Aorta (tissue), 5 donors: ENCODE data around the gene CCDC102B. TPM values are rescaled to one million over a fixed set of nuclear protein-coding genes. Genes with fewer than 3 reads are reported as not detected.

Experiments
- ATAC-seq: fragments of 200-7000 bp; cut with Tn5 transposase; one replicate; pipeline ENCODE4 v1.9.1; 2022; ENCODE audit warnings: moderate library complexity; ENCODE audit not compliant: low FRiP score
- DNase-seq, 2 donors: peaks; one replicate each; pipeline ENCODE4 v3.0.0-alpha.2; 2020
- H3K27ac ChIP-seq, 2 donors: one replicate each; pipeline ENCODE4 v1.5.1; 2013; ENCODE audit warnings: low read length in 2 of 2, mild to moderate bottlenecking in 2 of 2, moderate library complexity in 2 of 2, control low read depth in 1 of 2, inconsistent platforms in 1 of 2, low read depth in 1 of 2
- H3K27me3 ChIP-seq, 2 donors: one replicate each; pipeline ENCODE4 v1.6.1; 2013; ENCODE audit warnings: control low read depth in 1 of 2, low read length in 1 of 2, mild to moderate bottlenecking in 1 of 2, moderate library complexity in 1 of 2; ENCODE audit not compliant: insufficient read depth in 2 of 2, control insufficient read depth in 1 of 2
- H3K36me3 ChIP-seq, 2 donors: one replicate each; pipeline ENCODE4 v1.6.1; 2013; ENCODE audit warnings: control low read depth in 1 of 2, low read length in 1 of 2, mild to moderate bottlenecking in 1 of 2; ENCODE audit not compliant: insufficient read depth in 2 of 2, control insufficient read depth in 1 of 2
- H3K4me1 ChIP-seq, 2 donors: one replicate each; pipeline ENCODE4 v1.6.1; 2013; ENCODE audit warnings: low read length in 2 of 2, control low read depth in 1 of 2, mild to moderate bottlenecking in 1 of 2, moderate library complexity in 1 of 2; ENCODE audit not compliant: insufficient read depth in 2 of 2, control insufficient read depth in 1 of 2
- H3K4me3 ChIP-seq, 2 donors: one replicate each; pipeline ENCODE4 v1.5.1; 2013; ENCODE audit warnings: low read length in 2 of 2, control low read depth in 1 of 2, mild to moderate bottlenecking in 1 of 2
- H3K9me3 ChIP-seq: one replicate; pipeline ENCODE4 v1.6.1; 2013; ENCODE audit warnings: mild to moderate bottlenecking, low read length; ENCODE audit not compliant: control insufficient read depth
- WGBS, 2 donors: extraction: QIAGEN DNeasy Blood & Tissue Kit; methylation state at CpG; one replicate each; pipeline ENCODE4 v1.1.7; 2013; 5-methylcytosine and 5-hydroxymethylcytosine counted together
- intact Hi-C, 2 donors: fragments of 100-400 bp; cut with DNase I; formaldehyde crosslinking; loops; one replicate each; pipeline versions ENCODE4 v1.14.2 to v1.15.0; 2022
- polyA plus RNA-seq, 2 donors: library from polyadenylated mRNA; stranded (reverse); fragments of 200-250 nt; gene quantifications; one replicate each; pipeline ENCODE4 v1.2.3, GENCODE V29; 2013
- total RNA-seq, 2 donors: library from RNA; stranded (reverse); fragmentation: NEBNext Ultra II Directional; extraction: Animal tissue kit (Norgen Biotek cat#: 25700); gene quantifications; one replicate each; pipeline ENCODE4 v1.2.1, GENCODE V29; 2021
- donor health status: healthy with polysubstance abuse.
- donor health status: Bipolar disorder and iron deficiency.
- donor health status: DM: no; HTN: no; CAD: no.
- donor health status: DM: no; HTN: no; CAD: no.
- donor health status: DM: yes; HTN: yes; CAD: no.

Gene CCDC102B
- total and polyA plus RNA-seq, 4 donors: 7.6 to 30.1 (median 12.2) TPM

DNA sequence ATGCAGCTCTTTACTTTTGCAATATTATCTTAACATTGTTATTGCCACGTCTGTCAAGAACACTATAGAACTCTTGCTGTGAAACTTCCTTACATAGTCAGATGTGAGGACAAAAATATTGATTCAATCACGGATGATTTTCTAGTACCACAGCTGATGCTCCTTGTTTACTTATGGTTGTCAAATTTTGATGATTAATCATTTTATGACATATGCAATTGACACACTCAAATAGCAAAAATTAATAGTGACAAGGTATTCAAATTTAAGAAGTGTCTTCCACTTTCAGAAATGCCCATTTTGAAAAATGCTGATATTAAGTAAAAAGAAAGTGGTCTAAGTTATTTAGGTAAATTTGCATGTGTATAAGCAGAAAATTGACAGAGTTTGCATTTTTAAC lies 284.0 kb downstream of the CCDC102B start:
- H3K27ac ChIP-seq: no peak overlapping the region
- DNase-seq (no peak), ATAC-seq (no peak)
- intact Hi-C loops: no loop called here
- H3K9me3 ChIP-seq: no peaks in the 10 kb centered on the region
- no peaks in the 10 kb centered on the region for H3K27me3 ChIP-seq
- 48% methylated on average over 2 of the region's 2 CpGs for WGBS, 2 donors
- H3K36me3 ChIP-seq: no peaks in the 10 kb centered on the region
- H3K4me1 ChIP-seq: no peaks in the 10 kb centered on the region
- H3K4me3 ChIP-seq: no peak overlapping the region

GRCh38 chr18:69082499-69082898 lies 284.6 kb downstream of the CCDC102B start:
- H3K4me1 ChIP-seq: no peaks in the 10 kb centered on the region
- intact Hi-C loops: no loop called here
- no peak for ATAC-seq

DNA sequence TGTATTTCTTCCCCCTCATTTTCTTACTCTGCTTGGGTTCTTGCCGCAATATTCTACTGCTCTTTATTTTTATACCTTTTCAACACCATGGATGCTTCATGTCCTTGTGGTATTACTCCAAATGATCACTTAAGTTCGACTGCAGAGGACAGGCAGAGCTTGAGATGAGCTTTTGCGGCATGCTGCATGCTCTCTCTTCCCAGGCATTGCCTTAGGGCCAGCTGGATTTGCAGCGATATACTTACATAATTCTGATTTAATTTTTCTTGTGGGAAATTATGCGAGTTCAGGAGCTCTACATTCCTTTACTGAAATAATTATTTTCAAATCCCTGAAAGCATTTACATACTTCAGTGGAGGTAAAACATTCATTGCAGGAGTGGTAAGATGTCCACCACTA lies 288.1 kb downstream of the CCDC102B start:
- H3K36me3 ChIP-seq: no peaks in the 10 kb centered on the region
- intact Hi-C loops: no loop called here
- no peaks in the 10 kb centered on the region for H3K4me1 ChIP-seq
- H3K27ac ChIP-seq: no peak overlapping the region
- no peak for DNase-seq
- no peak for ATAC-seq
- 81 to 83% methylated on average over 5 of the region's 5 CpGs for WGBS, 2 donors
- H3K9me3 ChIP-seq: no peaks in the 10 kb centered on the region
- H3K4me3 ChIP-seq: no peak overlapping the region
- H3K27me3 ChIP-seq: no peaks in the 10 kb centered on the region

More at GRCh38 chr18:69082499-69082898, 284.6 kb downstream of the CCDC102B start:
- Histone ChIP-seq H3K27ac (no peak overlapping the region), H3K4me3 (no peak overlapping the region), H3K36me3 (no peaks in the 10 kb centered on the region), H3K9me3 (no peaks in the 10 kb centered on the region), H3K27me3 (no peaks in the 10 kb centered on the region)
- 79 to 80% methylated on average over 1 of the region's 1 CpG for WGBS, 2 donors
- no peak for DNase-seq

GRCh38 chr18:69088973-69089372 lies 291.1 kb downstream of the CCDC102B start:
- Histone ChIP-seq H3K27me3 (no peaks in the 10 kb centered on the region), H3K4me3 (no peak overlapping the region), H3K4me1 (no peaks in the 10 kb centered on the region), H3K27ac (no peak overlapping the region), H3K9me3 (no peaks in the 10 kb centered on the region), H3K36me3 (no peaks in the 10 kb centered on the region)
- DNase-seq (no peak), ATAC-seq (no peak)
- intact Hi-C loops: no loop called here
- WGBS, 2 donors: 82 to 89% methylated on average over 2 of the region's 2 CpGs

- intact Hi-C loops: no loop called here
- ATAC-seq (no peak), DNase-seq (no peak)
- Histone ChIP-seq H3K4me3 (no peak overlapping the region), H3K9me3 (no peaks in the 10 kb centered on the region), H3K4me1 (no peaks in the 10 kb centered on the region), H3K36me3 (no peaks in the 10 kb centered on the region), H3K27me3 (no peaks in the 10 kb centered on the region), H3K27ac (no peak overlapping the region)
- 86 to 91% methylated on average over 4 of the region's 4 CpGs for WGBS, 2 donors
Observed at GRCh38 chr18:69097349-69097748, 299.5 kb downstream of the CCDC102B start.

DNA sequence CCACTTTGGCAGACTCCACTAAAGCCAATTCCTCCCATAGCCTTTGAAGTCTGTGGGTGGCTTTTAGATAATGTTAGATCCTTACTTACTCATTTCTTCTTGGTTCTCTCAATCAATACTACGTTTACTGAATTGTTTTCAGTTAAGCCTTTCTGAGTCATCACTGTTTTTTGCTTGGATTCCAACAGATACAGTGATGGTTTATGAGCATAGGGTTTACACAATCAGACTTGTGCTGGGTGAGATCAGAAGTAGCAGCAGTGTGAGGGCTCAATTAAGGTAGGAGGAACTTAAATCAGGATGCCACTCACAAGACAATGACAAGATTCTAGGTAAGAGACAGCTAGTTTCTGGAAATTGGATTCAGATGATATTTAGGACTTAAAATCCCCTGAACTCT lies 305.1 kb downstream of the CCDC102B start:
- DNase-seq: no peak
- Histone ChIP-seq H3K27ac (no peak overlapping the region), H3K4me3 (no peak overlapping the region), H3K4me1 (no peaks in the 10 kb centered on the region), H3K27me3 (no peaks in the 10 kb centered on the region), H3K9me3 (no peaks in the 10 kb centered on the region), H3K36me3 (no peaks in the 10 kb centered on the region)
- no peak for ATAC-seq
- WGBS, 2 donors: 56 to 62% methylated on average over 1 of the region's 1 CpG
- intact Hi-C loops: no loop called here

Other genes starting within 250 kb of the CCDC102B start
- gene TMX3, start 83.0 kb upstream of the CCDC102B start, total RNA-seq: 10 to 100 TPM; 52.3 to 59.6 TPM
- gene TMX3, start 83.0 kb upstream of the CCDC102B start, polyA plus RNA-seq: 10 to 100 TPM; 23.2 to 33.8 TPM